SK-N-SH (cell line): Measurements from ENCODE around the gene FCHSD2. TPM values are rescaled to one million over a fixed set of nuclear protein-coding genes. Genes with fewer than 3 reads are reported as not detected.

Source experiments
- CTCF ChIA-PET: fragments of 300-600, 350-600 bp; formaldehyde crosslinking; extraction: SDS; loops from one replicate; lab custom pipeline; 2021; lab: Yijun Ruan, JAX
- POLR2A ChIA-PET: fragments of 350-600 bp; sonication (Branson Sonifier 250); formaldehyde crosslinking; extraction: SDS; loops from one replicate; lab custom pipeline; 2020; ENCODE audit warnings: antibody characterized with exemption, inconsistent platforms; lab: Yijun Ruan, JAX
- DNase-seq: peaks from one replicate; pipeline ENCODE4 v3.0.0; 2012
- H2AFZ ChIP-seq: fragments of 200-600 bp; sonication (generic); 2 replicates; pipeline ENCODE4 v1.8.1; 2016; ENCODE audit warnings: antibody characterized with exemption, mild to moderate bottlenecking, low read depth
- H3F3A ChIP-seq: fragments of 200-600 bp; sonication (generic); replicated peaks from 2 replicates; pipeline ENCODE3; 2016; ENCODE audit warnings: antibody characterized with exemption, mild to moderate bottlenecking; ENCODE audit not compliant: insufficient read depth
- H3K27ac ChIP-seq, 2 experiments: fragments of 200-500 bp in 1 of 2; fragments of 200-600 bp in 1 of 2; sonication (Bioruptor generic) in 1 of 2; sonication (generic), shearing (Covaris generic) in 1 of 2; 2 replicates each; pipeline versions ENCODE4 v1.5.1 to v1.6.1; 2014 to 2016; ENCODE audit warnings: low read depth in 2 of 2, inconsistent platforms in 1 of 2, low read length in 1 of 2, mild to moderate bottlenecking in 1 of 2, mixed read lengths in 1 of 2
- H3K27me3 ChIP-seq: fragments of 200-600 bp; sonication (generic), shearing (Covaris generic); 2 replicates; pipeline ENCODE4 v1.6.1; 2016; ENCODE audit warnings: mixed run types; ENCODE audit not compliant: insufficient read depth
- H3K36me3 ChIP-seq, 2 experiments: fragments of 200-500 bp in 1 of 2; fragments of 200-600 bp in 1 of 2; sonication (Bioruptor generic) in 1 of 2; sonication (generic) in 1 of 2; replicated peaks in 1 of 2; 2 replicates each; pipeline versions ENCODE3 to v1.5.1; 2014 to 2016; ENCODE audit warnings: low read length in 1 of 2, mild to moderate bottlenecking in 1 of 2; ENCODE audit not compliant: insufficient read depth in 2 of 2, control insufficient read depth in 1 of 2
- H3K4me1 ChIP-seq, 2 experiments: fragments of 200-500 bp in 1 of 2; fragments of 200-600 bp in 1 of 2; sonication (Bioruptor generic) in 1 of 2; sonication (generic), shearing (Covaris generic) in 1 of 2; 2 replicates each; pipeline versions ENCODE4 v1.5.1 to v1.6.1; 2014 to 2016; ENCODE audit warnings: low read depth in 1 of 2, low read length in 1 of 2, mixed run types in 1 of 2; ENCODE audit not compliant: insufficient read depth in 2 of 2, control insufficient read depth in 1 of 2
- H3K4me2 ChIP-seq: fragments of 200-600 bp; sonication (generic), shearing (Covaris generic); 2 replicates; pipeline ENCODE4 v1.6.1; 2017; ENCODE audit warnings: mixed run types
- H3K4me3 ChIP-seq, 2 experiments: fragments of 200-500 bp in 1 of 2; fragments of 200-600 bp in 1 of 2; sonication (Bioruptor generic) in 1 of 2; sonication (generic), shearing (Covaris generic) in 1 of 2; 2 replicates each; pipeline versions ENCODE4 v1.5.1 to v1.8.1; 2014 to 2016; ENCODE audit warnings: low read depth in 2 of 2, inconsistent platforms in 1 of 2, low read length in 1 of 2, mild to moderate bottlenecking in 1 of 2, mixed read lengths in 1 of 2, moderate library complexity in 1 of 2
- H3K79me2 ChIP-seq: fragments of 200-600 bp; sonication (generic); 2 replicates; pipeline ENCODE4 v1.8.1; 2017; ENCODE audit warnings: mild to moderate bottlenecking; ENCODE audit not compliant: insufficient read depth
- H3K9ac ChIP-seq: fragments of 200-600 bp; sonication (generic); 2 replicates; pipeline ENCODE4 v1.6.1; 2017; ENCODE audit warnings: mixed run types
- H3K9me2 ChIP-seq: fragments of 200-600 bp; sonication (generic); 2 replicates; pipeline ENCODE4 v1.6.1; 2017; ENCODE audit warnings: mixed run types
- H3K9me3 ChIP-seq: fragments of 200-600 bp; sonication (generic); 2 replicates; pipeline ENCODE4 v1.6.1; 2017; ENCODE audit warnings: mixed run types, mild to moderate bottlenecking, moderate library complexity
- H4K20me1 ChIP-seq: fragments of 200-600 bp; sonication (generic); 2 replicates; pipeline ENCODE4 v1.6.1; 2017; ENCODE audit warnings: mild to moderate bottlenecking, mixed run types; ENCODE audit not compliant: insufficient read depth
- FOSL2 ChIP-seq: IDR thresholded peaks from 2 replicates; pipeline ENCODE4 v1.4.0; 2012; ENCODE audit warnings: low read depth, mild to moderate bottlenecking, moderate library complexity, borderline replicate concordance
- FOXM1 ChIP-seq: IDR thresholded peaks from 2 replicates; pipeline ENCODE4 v1.4.0; 2012; ENCODE audit warnings: low read depth, mild to moderate bottlenecking
- GATA2 ChIP-seq: sonication (generic); formaldehyde crosslinking; IDR thresholded peaks from 2 replicates; pipeline ENCODE4 v1.5.0; 2020; ENCODE audit warnings: mild to moderate bottlenecking, missing genetic modification reagents
- JUND ChIP-seq: IDR thresholded peaks from 2 replicates; pipeline ENCODE4 v1.4.0; 2012
- MXI1 ChIP-seq: IDR thresholded peaks from 2 replicates; pipeline ENCODE4 v1.6.1; 2012; ENCODE audit warnings: mild to moderate bottlenecking, low read depth, low read length, improper control_type of control experiment
- RAD21 ChIP-seq: IDR thresholded peaks from 2 replicates; pipeline ENCODE4 v1.6.1; 2012; ENCODE audit warnings: mild to moderate bottlenecking, low read length
- RCOR1 ChIP-seq: fragments of 150-350 bp; IDR thresholded peaks from 2 replicates; pipeline ENCODE4 v1.6.1; 2017; ENCODE audit warnings: antibody characterized with exemption, low read length
- RXRA ChIP-seq: IDR thresholded peaks from 2 replicates; pipeline ENCODE4 v1.4.0; 2012; ENCODE audit warnings: low read depth, mild to moderate bottlenecking, borderline replicate concordance
- SIN3A ChIP-seq: IDR thresholded peaks from 2 replicates; pipeline ENCODE4 v1.6.1; 2012; ENCODE audit warnings: low read depth, mild to moderate bottlenecking, low read length, moderate library complexity, borderline replicate concordance
- SMC3 ChIP-seq: IDR thresholded peaks from 2 replicates; pipeline ENCODE4 v1.6.1; 2012; ENCODE audit warnings: low read depth, low read length, improper control_type of control experiment
- TAF1 ChIP-seq: IDR thresholded peaks from 2 replicates; pipeline ENCODE4 v1.6.1; 2012; ENCODE audit warnings: low read depth, mild to moderate bottlenecking, low read length, moderate library complexity, borderline replicate concordance
- YY1 ChIP-seq: IDR thresholded peaks from 2 replicates; pipeline ENCODE4 v1.4.0; 2012; ENCODE audit warnings: low read depth, mild to moderate bottlenecking
- WGBS: methylation state at CpG from one replicate; pipeline ENCODE4 v1.1.6; 2017; ENCODE audit warnings: low lambda C conversion rate; 5-methylcytosine and 5-hydroxymethylcytosine counted together
- polyA plus RNA-seq, 3 experiments: library from polyadenylated mRNA; depleted of rRNA; stranded (reverse); fragments of >200 nt; gene quantifications; 2 replicates each; pipeline ENCODE4 v1.2.3, GENCODE V29; 2012
- TF ChIP-seq, protein P1 (sequence below): IDR thresholded peaks from 2 replicates; pipeline ENCODE4 v1.4.0; 2012; ENCODE audit warnings: low read depth, borderline replicate concordance
- TF ChIP-seq, protein P2 (sequence below): IDR thresholded peaks from 2 replicates; pipeline ENCODE4 v1.6.1; 2012; ENCODE audit warnings: mild to moderate bottlenecking, low read depth, low read length, moderate library complexity
- TF ChIP-seq, protein P3 (sequence below): IDR thresholded peaks from 2 replicates; pipeline ENCODE4 v1.4.0; 2012; ENCODE audit warnings: low read depth, borderline replicate concordance
- TF ChIP-seq, protein P4 (sequence below): fragments of 150-350 bp; IDR thresholded peaks from 2 replicates; pipeline ENCODE4 v1.6.1; 2016; ENCODE audit warnings: mild to moderate bottlenecking, low read depth, low read length
- TF ChIP-seq, protein P5 (sequence below): fragments of 150-350 bp; IDR thresholded peaks from 2 replicates; pipeline ENCODE4 v1.6.1; 2017; ENCODE audit warnings: antibody characterized with exemption, low read length, low read depth, borderline replicate concordance

FCHSD2 gene
- polyA plus RNA-seq, 1 of the 3 experiments (the other 2 are of a cell fraction) = 10.4 TPM

DNA sequence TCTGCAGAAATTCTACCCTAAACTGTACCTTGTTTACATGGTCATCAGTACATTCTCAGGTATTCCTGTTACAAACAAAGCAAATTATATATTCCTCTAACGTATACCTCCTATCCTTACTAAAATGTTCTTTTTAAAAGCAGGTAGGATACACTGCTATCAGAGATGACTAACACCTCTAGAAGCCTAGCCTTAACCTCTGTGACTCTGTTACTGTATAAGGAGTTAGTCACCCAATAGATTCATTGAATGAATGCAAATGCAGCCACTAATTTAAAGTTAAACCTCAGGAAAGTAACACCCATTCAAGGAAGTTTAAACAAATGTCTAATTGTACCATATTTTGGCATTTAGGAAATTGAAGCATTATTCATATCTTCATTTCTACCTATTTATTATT is 82.2 kb downstream of the FCHSD2 start:
- Histone ChIP-seq H3K9me2 (no peaks in the 10 kb centered on the region), H3K9me3 (no peaks in the 10 kb centered on the region), H3K9ac (no peak overlapping the region), H3K4me3 (no peak overlapping the region), H3K79me2 (peaks cover 28% of the 10 kb centered on the region; the same call in 1 of the 2 replicates), H3K4me2 (no peak overlapping the region), H3K27ac (no peak overlapping the region), H3F3A (no peaks in the 10 kb centered on the region), H3K4me1 (peaks cover 0 to 3% of the 10 kb centered on the region in 2 experiments; a peak in 2 of 4 replicates), H3K27me3 (no peaks in the 10 kb centered on the region), H2AFZ (no peak overlapping the region), H4K20me1 (0 out of 2 replicates have a peak, but pooled peaks cover 3% of the 10 kb centered on the region), H3K36me3 (no peaks in the 10 kb centered on the region)
- no peak for DNase-seq
- ChIA-PET CTCF (no interaction called here), POLR2A (no interaction called here)
- 86% methylated on average over 1 of the region's 1 CpG for WGBS
- TF ChIP-seq TAF1 (no peak), RXRA (no peak), GATA2 (CRISPR knock-in tag) (no peak), MXI1 (no peak), YY1 (no peak), JUND (no peak), FOSL2 (no peak), FOXM1 (no peak), RCOR1 (no peak), SIN3A (no peak), RAD21 (no peak), SMC3 (no peak)
- TF ChIP-seq, protein P1, sequence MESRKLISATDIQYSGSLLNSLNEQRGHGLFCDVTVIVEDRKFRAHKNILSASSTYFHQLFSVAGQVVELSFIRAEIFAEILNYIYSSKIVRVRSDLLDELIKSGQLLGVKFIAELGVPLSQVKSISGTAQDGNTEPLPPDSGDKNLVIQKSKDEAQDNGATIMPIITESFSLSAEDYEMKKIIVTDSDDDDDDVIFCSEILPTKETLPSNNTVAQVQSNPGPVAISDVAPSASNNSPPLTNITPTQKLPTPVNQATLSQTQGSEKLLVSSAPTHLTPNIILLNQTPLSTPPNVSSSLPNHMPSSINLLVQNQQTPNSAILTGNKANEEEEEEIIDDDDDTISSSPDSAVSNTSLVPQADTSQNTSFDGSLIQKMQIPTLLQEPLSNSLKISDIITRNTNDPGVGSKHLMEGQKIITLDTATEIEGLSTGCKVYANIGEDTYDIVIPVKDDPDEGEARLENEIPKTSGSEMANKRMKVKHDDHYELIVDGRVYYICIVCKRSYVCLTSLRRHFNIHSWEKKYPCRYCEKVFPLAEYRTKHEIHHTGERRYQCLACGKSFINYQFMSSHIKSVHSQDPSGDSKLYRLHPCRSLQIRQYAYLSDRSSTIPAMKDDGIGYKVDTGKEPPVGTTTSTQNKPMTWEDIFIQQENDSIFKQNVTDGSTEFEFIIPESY = no peak
- TF ChIP-seq, protein P2, sequence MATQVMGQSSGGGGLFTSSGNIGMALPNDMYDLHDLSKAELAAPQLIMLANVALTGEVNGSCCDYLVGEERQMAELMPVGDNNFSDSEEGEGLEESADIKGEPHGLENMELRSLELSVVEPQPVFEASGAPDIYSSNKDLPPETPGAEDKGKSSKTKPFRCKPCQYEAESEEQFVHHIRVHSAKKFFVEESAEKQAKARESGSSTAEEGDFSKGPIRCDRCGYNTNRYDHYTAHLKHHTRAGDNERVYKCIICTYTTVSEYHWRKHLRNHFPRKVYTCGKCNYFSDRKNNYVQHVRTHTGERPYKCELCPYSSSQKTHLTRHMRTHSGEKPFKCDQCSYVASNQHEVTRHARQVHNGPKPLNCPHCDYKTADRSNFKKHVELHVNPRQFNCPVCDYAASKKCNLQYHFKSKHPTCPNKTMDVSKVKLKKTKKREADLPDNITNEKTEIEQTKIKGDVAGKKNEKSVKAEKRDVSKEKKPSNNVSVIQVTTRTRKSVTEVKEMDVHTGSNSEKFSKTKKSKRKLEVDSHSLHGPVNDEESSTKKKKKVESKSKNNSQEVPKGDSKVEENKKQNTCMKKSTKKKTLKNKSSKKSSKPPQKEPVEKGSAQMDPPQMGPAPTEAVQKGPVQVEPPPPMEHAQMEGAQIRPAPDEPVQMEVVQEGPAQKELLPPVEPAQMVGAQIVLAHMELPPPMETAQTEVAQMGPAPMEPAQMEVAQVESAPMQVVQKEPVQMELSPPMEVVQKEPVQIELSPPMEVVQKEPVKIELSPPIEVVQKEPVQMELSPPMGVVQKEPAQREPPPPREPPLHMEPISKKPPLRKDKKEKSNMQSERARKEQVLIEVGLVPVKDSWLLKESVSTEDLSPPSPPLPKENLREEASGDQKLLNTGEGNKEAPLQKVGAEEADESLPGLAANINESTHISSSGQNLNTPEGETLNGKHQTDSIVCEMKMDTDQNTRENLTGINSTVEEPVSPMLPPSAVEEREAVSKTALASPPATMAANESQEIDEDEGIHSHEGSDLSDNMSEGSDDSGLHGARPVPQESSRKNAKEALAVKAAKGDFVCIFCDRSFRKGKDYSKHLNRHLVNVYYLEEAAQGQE = no peak
- TF ChIP-seq, protein P3, sequence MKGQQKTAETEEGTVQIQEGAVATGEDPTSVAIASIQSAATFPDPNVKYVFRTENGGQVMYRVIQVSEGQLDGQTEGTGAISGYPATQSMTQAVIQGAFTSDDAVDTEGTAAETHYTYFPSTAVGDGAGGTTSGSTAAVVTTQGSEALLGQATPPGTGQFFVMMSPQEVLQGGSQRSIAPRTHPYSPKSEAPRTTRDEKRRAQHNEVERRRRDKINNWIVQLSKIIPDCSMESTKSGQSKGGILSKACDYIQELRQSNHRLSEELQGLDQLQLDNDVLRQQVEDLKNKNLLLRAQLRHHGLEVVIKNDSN = no peak
- TF ChIP-seq, protein P4, sequence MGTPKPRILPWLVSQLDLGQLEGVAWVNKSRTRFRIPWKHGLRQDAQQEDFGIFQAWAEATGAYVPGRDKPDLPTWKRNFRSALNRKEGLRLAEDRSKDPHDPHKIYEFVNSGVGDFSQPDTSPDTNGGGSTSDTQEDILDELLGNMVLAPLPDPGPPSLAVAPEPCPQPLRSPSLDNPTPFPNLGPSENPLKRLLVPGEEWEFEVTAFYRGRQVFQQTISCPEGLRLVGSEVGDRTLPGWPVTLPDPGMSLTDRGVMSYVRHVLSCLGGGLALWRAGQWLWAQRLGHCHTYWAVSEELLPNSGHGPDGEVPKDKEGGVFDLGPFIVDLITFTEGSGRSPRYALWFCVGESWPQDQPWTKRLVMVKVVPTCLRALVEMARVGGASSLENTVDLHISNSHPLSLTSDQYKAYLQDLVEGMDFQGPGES = no peak
- TF ChIP-seq, protein P5, sequence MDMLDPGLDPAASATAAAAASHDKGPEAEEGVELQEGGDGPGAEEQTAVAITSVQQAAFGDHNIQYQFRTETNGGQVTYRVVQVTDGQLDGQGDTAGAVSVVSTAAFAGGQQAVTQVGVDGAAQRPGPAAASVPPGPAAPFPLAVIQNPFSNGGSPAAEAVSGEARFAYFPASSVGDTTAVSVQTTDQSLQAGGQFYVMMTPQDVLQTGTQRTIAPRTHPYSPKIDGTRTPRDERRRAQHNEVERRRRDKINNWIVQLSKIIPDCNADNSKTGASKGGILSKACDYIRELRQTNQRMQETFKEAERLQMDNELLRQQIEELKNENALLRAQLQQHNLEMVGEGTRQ = no peak
